GM19455 (cell line): ENCODE data around the gene TUBD1.

Source experiments
- ATAC-seq: cut with Tn5 transposase; IDR thresholded peaks from one replicate; pipeline ENCODE4 v1.9.1; 2021; ENCODE audit not compliant: unreplicated experiment

TUBD1 gene

DNA sequence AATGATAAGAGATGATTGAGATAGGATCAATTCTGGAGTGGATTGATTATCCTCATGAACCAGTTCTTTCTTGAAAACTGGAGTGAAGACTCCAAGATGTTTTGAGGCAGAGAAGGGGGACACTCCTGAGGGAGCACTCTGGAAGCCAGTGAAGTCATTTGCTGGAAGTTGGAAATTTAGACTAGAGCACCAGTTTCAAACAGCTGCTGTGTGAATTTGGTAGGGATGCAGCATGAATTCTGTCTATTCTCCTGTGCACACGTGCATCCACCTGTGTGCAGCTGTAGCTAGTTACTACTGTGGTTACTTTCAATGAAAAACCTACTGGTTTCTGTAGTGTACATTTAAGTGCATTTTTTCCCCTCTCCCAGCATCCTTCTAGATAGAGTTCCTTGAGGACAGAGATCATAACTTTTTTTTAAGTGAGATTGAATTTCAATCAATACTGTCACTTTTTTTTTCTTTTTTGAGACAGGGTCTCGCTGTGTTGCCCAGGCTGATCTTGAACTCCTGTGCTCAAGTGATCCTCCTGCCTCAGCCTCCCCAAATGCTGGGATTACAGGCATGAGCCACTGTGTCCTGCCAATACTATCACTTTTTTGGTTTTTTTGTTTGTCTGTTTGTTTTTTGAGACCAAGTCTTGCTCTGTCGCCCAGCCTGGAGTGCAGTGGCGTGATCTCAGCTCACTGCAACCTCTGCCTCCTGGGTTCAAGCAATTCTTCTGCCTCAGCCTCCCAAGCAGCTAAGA, 65.9 kb downstream of the TUBD1 start:
- ATAC-seq: no peak

DNA sequence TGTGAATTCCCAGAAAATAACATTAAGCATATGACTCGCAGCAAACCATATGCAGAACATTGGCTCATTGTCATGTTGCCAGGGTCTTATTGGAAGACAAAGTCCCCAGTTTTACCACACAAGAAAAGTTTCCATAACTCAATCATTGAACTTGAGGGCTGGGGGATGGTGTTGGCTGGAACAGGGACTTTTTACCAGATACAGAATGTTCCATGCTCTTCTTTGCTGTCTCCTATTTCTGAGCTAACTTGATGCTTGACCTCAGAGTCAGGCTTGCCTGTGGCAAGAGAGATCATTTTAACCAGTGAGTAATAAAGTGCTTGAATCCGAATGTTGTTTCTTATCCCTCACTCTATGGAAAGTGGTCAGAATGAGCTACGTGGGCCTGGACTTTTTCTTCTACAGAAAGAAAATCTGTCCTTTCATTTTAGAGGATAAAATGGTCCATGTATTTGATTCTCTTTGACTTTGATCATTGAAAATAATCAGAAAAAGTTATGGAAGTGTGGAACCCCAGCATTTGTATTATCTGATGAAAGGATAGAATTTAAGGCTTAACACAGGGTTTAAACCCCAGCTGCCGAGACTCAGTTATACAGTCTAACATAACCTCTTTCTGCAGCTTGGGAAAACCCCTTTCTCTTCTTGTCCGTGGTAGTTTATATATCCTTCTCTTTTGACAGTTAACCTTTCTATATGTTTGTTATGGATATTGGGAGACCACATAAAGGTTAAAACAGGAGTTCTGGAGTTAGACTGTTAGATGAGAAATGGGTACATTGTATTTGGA, 67.0 kb downstream of the TUBD1 start:
- ATAC-seq: no peak

GRCh38 chr17:59815965-59816364, 76.8 kb downstream of the TUBD1 start:
- ATAC-seq: no peak

DNA sequence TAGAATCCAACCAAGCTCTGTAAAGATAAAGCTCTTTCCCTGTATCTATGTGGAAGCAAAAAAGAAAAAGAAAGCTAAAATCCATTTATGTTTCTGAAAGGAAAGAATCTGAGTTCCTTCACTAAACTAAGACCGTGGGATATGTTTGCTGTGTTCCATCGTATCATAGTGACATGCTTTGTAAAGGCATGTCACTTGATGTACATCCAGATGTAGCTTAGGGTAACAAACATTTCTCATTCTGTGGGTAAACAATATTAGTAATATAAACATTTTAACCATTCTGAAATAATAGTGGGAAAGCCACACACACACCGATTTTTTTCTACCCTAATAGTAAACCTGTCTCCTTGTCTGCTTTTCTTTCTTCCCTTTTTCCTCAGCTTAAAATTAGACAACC, 78.1 kb downstream of the TUBD1 start:
- no peak for ATAC-seq

- no peak for ATAC-seq
Measured at GRCh38 chr17:59814276-59814675, 78.5 kb downstream of the TUBD1 start.

DNA sequence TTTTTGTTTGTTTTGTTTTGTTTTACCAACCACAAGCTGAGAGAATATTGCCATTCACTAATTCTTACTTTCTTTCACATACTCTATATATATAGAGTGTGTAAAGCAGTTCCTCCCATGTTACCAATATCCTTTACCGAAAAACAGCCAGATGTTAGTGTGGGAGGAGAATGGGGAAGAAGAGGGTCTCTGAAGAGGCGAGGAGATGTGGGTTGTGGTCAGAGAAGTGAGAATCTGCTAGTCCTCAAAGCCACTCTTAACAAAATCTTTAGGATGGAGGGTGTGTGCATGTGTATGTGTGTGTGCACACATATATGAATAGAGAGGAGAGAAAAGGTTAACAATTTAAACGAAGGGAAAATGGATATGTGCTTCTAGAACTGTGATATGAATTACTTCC, 80.6 kb downstream of the TUBD1 start:
- ATAC-seq: no peak

- no peak for ATAC-seq
Measured at GRCh38 chr17:59811209-59811608, 81.5 kb downstream of the TUBD1 start.

DNA sequence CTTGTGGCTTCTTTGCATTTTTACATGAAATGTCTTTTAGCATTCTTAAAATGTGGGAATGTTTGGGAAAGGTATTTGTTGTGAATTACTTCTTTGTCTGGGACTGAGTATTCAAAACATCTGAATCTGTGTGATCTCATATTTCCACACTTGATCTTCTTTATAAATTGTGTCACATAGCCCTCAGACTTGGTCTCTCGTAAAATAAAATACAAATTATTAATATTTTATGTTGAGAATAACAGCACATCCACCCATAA, 81.9 kb downstream of the TUBD1 start:
- no peak for ATAC-seq
